ENCODE results near the gene CCL28.

CCL28 gene

GRCh38 chr5:43401827-43402226 lies 10.4 kb downstream of the CCL28 start:
- H3K4me3 ChIP-seq (ENCODE audit: insufficient read depth, low read length, poor library complexity, severe bottlenecking), result no peak overlapping the region
- no peaks in the 10 kb centered on the region for H3K9me2 ChIP-seq (replicated peaks; ENCODE audit: insufficient read depth, low read length)
- TF ChIP-seq EZH2phosphoT487 (conservative IDR thresholded peaks at IDR 0.05; ENCODE audit: low read length) (no peak), CTCF (IDR thresholded peaks at IDR 0.05; ENCODE audit: insufficient read depth, low read length, poor library complexity, severe bottlenecking) (no peak)
- no peak overlapping the region for H3K27ac ChIP-seq (ENCODE audit: low read depth, low read length)
- H3K36me3 ChIP-seq (ENCODE audit: low read length), result no peaks in the 10 kb centered on the region
- no peaks in the 10 kb centered on the region for H3K9me3 ChIP-seq (ENCODE audit: insufficient read depth, low read length)
- no peak overlapping the region for H3K4me2 ChIP-seq (ENCODE audit: low read depth, low read length, poor library complexity, severe bottlenecking)
- H3K79me2 ChIP-seq (ENCODE audit: insufficient read depth, low read length), result no peaks in the 10 kb centered on the region
- H3F3A ChIP-seq (ENCODE audit: insufficient read depth), result no peaks in the 10 kb centered on the region
- H3K9ac ChIP-seq (ENCODE audit: low read length), result no peak overlapping the region
- no peaks in the 10 kb centered on the region for H3K27me3 ChIP-seq (ENCODE audit: low read length)
- H2AFZ ChIP-seq (ENCODE audit: low read depth, low read length, severe bottlenecking), result no peak overlapping the region
- no peaks in the 10 kb centered on the region for H4K20me1 ChIP-seq (ENCODE audit: low read depth, low read length)

- Histone ChIP-seq H3F3A (ENCODE audit: insufficient read depth) (no peaks in the 10 kb centered on the region), H4K20me1 (ENCODE audit: low read depth, low read length) (no peaks in the 10 kb centered on the region), H3K9me3 (ENCODE audit: insufficient read depth, low read length) (no peaks in the 10 kb centered on the region), H3K27me3 (ENCODE audit: low read length) (no peaks in the 10 kb centered on the region), H3K27ac (ENCODE audit: low read depth, low read length) (no peak overlapping the region), H3K36me3 (ENCODE audit: low read length) (no peaks in the 10 kb centered on the region), H3K9me2 (replicated peaks; ENCODE audit: insufficient read depth, low read length) (no peaks in the 10 kb centered on the region), H3K4me2 (ENCODE audit: low read depth, low read length, poor library complexity, severe bottlenecking) (no peak overlapping the region), H3K79me2 (ENCODE audit: insufficient read depth, low read length) (no peaks in the 10 kb centered on the region), H2AFZ (ENCODE audit: low read depth, low read length, severe bottlenecking) (no peak overlapping the region), H3K4me3 (ENCODE audit: insufficient read depth, low read length, poor library complexity, severe bottlenecking) (no peak overlapping the region), H3K9ac (ENCODE audit: low read length) (no peak overlapping the region)
- no peak for TF ChIP-seq EZH2phosphoT487 (conservative IDR thresholded peaks at IDR 0.05; ENCODE audit: low read length)
- no peak for TF ChIP-seq CTCF (IDR thresholded peaks at IDR 0.05; ENCODE audit: insufficient read depth, low read length, poor library complexity, severe bottlenecking)
Observed at GRCh38 chr5:43400082-43400481, 12.1 kb downstream of the CCL28 start.

GRCh38 chr5:43396762-43397304 lies 15.4 kb downstream of the CCL28 start:
- no peaks in the 10 kb centered on the region for H3K9me3 ChIP-seq (ENCODE audit: insufficient read depth, low read length)
- no peaks in the 10 kb centered on the region for H4K20me1 ChIP-seq (ENCODE audit: low read depth, low read length)
- peak overlapping the region; percentile 69 for H2AFZ ChIP-seq (ENCODE audit: low read depth, low read length, severe bottlenecking)
- TF ChIP-seq EZH2phosphoT487 (conservative IDR thresholded peaks at IDR 0.05; ENCODE audit: low read length) (no peak), CTCF (IDR thresholded peaks at IDR 0.05; ENCODE audit: insufficient read depth, low read length, poor library complexity, severe bottlenecking) (no peak)
- H3K4me3 ChIP-seq (ENCODE audit: insufficient read depth, low read length, poor library complexity, severe bottlenecking), result peak overlapping the region; percentile 44
- no peaks in the 10 kb centered on the region for H3K27me3 ChIP-seq (ENCODE audit: low read length)
- H3K9me2 ChIP-seq (replicated peaks; ENCODE audit: insufficient read depth, low read length), result no peaks in the 10 kb centered on the region
- 0 out of 2 replicates have a peak, but pooled peaks cover under 1% of the 10 kb centered on the region for H3F3A ChIP-seq (ENCODE audit: insufficient read depth)
- peak overlapping the region; percentile 55 for H3K9ac ChIP-seq (ENCODE audit: low read length)
- no peaks in the 10 kb centered on the region for H3K79me2 ChIP-seq (ENCODE audit: insufficient read depth, low read length)
- peak overlapping the region; percentile 55 for H3K27ac ChIP-seq (ENCODE audit: low read depth, low read length)
- peak overlapping the region; percentile 68 for H3K4me2 ChIP-seq (ENCODE audit: low read depth, low read length, poor library complexity, severe bottlenecking)
- no peaks in the 10 kb centered on the region for H3K36me3 ChIP-seq (ENCODE audit: low read length)
